Activated naive CD8-positive, alpha-beta T cell treated with anti-CD3 and anti-CD28 coated beads for 36 hours (primary cell): ENCODE results near the gene NEDD4. TPM values are rescaled to one million over a fixed set of nuclear protein-coding genes. Genes with fewer than 3 reads are reported as not detected.
A peak's percentile ranks its signal among the peaks of the same experiment; 100 is the strongest.
"Not testable (repeated sequence)": the region's sequence is repeated elsewhere in the genome, so short reads cannot be mapped to it uniquely, and the experiment has no call there.

ENCODE experiments used
- DNase-seq: peaks from one replicate; pipeline ENCODE4 v3.0.0; 2021
- H3K27ac Mint-ChIP-seq: one replicate; pipeline ENCODE4 v1.8.0; 2022; ENCODE audit warnings: mild to moderate bottlenecking, moderate library complexity, mixed read lengths
- H3K27me3 Mint-ChIP-seq: one replicate; pipeline ENCODE4 v1.8.0; 2022; ENCODE audit warnings: mild to moderate bottlenecking, mixed read lengths
- H3K36me3 Mint-ChIP-seq: one replicate; pipeline ENCODE4 v1.8.0; 2021; ENCODE audit warnings: mild to moderate bottlenecking, mixed read lengths
- H3K4me1 Mint-ChIP-seq: one replicate; pipeline ENCODE4 v1.8.0; 2021; ENCODE audit warnings: mixed read lengths
- H3K4me3 Mint-ChIP-seq: one replicate; pipeline ENCODE4 v1.8.0; 2022; ENCODE audit warnings: mild to moderate bottlenecking, moderate library complexity, mixed read lengths
- H3K9me3 Mint-ChIP-seq: one replicate; pipeline ENCODE4 v1.8.0; 2022; ENCODE audit warnings: mixed read lengths
- total RNA-seq, 2 experiments: library from RNA; stranded (reverse); gene quantifications; one replicate each; pipeline ENCODE4 v1.2.3, GENCODE V29; 2021

NEDD4 gene
- total RNA-seq: 10 to 100 TPM; 13.3 to 15.4 TPM

DNA sequence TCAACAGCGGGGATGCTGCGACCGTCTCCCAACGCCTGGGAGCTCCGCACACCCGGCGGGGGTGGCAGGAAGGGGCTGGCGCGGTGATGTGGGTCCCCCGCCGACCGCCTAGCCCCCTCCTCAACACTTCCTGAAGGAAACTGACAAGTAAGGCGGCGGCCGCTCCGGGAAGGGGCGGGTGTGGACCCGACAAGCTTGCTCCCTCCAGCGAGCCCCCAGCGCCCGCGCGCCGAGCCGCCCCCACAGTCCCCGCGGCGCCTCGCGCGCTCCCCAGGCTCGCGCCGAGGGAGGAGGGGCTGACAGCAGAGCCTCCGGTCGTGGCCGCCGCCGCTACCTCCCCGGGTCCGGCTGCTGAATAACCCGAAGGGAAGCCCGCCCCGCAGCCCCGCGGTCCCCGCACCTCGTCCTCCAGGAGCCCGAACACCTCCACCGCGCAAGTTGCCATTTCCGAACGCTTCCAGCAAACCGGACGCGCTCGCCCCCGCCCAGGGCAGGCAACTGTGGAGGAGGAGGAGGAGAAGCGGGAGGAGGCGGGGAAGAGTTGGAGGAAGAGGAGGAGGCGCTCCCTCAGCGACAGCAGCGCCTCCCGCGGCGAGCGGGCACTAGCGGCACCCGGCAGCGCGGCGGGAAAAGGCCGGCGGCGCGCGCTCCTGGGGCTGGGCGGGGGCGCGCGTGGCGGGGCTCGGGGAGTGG is at the start of gene NEDD4:
NEDD4 (minus strand) TSS at position 502 of the 693 bp plus-strand sequence; CDS start at position 445, 57 bp downstream.
- H3K27ac Mint-ChIP-seq: peak within 1 kb of the TSS; percentile 75
- DNase-seq: peak; percentile 82
- no peaks in the 10 kb centered on the region for H3K9me3 Mint-ChIP-seq
- H3K4me3 Mint-ChIP-seq: peak within 1 kb of the TSS; percentile 89
- H3K27me3 Mint-ChIP-seq: peaks cover 32% of the 10 kb centered on the region
- H3K36me3 Mint-ChIP-seq: peaks cover 3% of the 10 kb centered on the region
- peaks cover 26% of the 10 kb centered on the region for H3K4me1 Mint-ChIP-seq

DNA sequence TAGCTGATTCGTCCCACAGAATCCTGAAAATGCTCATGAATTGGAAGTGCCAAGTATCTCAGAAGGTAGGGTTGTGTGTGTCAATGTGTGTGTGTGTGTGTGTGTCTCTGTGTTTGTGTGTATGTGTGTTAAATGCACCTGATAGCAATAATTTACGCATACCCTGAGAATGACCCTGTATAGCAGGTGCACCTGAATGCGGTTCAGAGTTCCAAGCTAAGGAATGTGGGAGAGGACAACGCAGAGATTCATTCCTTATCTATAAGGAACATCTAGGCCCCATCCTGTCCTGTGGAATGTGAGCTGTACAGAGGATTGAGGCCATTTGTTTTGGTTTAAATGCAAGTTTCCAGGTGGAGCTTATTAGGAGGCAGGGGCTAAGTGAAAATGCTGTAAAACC is 49.1 kb upstream of the NEDD4 start:
- H3K4me1 Mint-ChIP-seq: peaks cover 41% of the 10 kb centered on the region
- peaks cover 34% of the 10 kb centered on the region for H3K36me3 Mint-ChIP-seq
- no peak overlapping the region for H3K4me3 Mint-ChIP-seq
- H3K9me3 Mint-ChIP-seq: peaks cover 33% of the 10 kb centered on the region
- H3K27me3 Mint-ChIP-seq: peaks cover 3% of the 10 kb centered on the region
- no peak for DNase-seq
- peak overlapping the region; percentile 95 for H3K27ac Mint-ChIP-seq

DNA sequence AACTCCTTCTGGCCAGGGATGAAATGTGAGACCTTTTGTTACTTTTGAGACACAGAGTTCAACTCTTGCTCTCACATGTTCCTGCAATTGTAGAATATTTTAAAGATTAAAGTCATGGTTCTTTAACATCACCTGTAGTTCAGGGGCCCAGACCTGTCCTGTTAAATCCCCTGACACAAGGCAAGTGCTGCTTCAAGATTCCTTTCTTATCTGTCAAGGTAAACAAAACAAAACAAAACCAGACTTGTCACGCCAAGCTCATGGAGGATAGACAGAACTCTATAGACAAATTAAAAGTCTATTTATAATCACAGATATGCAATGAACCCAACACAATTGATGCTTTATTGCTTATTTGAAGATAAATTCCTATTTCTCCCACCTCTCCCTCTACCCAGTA is 48.6 kb upstream of the NEDD4 start:
- peaks cover 41% of the 10 kb centered on the region for H3K4me1 Mint-ChIP-seq
- H3K4me3 Mint-ChIP-seq: no peak overlapping the region
- H3K9me3 Mint-ChIP-seq: peaks cover 32% of the 10 kb centered on the region
- H3K36me3 Mint-ChIP-seq: peaks cover 35% of the 10 kb centered on the region
- DNase-seq: no peak
- H3K27ac Mint-ChIP-seq: peak overlapping the region; percentile 95
- peaks cover 3% of the 10 kb centered on the region for H3K27me3 Mint-ChIP-seq

DNA sequence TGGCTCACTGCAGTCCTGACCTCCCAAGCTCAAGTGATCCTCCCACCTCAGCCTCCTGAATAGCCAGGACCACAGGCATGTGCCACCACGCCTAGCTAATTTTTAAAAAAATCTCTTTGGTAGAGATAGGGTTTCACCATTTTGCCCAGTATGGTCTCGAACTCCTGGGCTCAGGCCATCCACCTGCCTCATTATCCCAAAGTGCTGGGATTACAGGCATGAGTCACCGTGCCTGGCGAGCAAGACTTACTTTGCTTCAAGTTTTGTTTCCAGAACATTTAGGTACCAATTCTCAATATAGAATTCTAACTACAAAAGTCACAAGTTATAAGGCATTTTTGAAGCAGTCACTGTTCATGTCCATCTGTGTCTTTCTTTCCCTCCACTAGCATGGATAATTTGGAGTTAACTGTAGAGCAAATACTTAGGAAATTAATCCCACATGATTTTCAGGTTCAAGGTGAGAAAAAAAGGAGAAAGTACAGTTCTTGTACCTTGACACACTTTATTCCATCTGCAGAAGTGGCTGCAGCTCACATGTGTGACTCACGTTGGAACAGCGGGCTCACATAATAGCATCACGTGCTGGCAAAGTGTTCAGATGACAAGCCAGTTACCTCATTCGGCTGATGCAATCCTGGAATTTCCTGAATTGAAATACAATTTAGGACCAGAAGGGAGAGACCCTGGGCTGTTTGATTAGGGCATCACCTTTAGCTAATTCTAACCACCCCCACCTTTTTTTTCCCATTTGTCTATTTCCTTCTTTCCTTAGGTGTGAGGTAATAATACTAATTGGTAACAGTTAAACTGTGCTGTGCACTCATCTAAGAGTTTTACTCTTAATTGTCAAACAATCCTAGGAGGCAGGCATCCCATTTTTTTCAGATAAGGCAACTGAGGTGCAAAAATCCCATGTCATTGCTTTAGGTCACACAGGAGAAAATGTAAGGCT is 46.9 kb upstream of the NEDD4 start:
- Mint-ChIP-seq H3K27me3 (peaks cover 3% of the 10 kb centered on the region), H3K36me3 (peaks cover 38% of the 10 kb centered on the region), H3K9me3 (peaks cover 29% of the 10 kb centered on the region), H3K4me3 (no peak overlapping the region), H3K4me1 (peaks cover 45% of the 10 kb centered on the region), H3K27ac (peak overlapping the region; percentile 58)
- DNase-seq: no peak

DNA sequence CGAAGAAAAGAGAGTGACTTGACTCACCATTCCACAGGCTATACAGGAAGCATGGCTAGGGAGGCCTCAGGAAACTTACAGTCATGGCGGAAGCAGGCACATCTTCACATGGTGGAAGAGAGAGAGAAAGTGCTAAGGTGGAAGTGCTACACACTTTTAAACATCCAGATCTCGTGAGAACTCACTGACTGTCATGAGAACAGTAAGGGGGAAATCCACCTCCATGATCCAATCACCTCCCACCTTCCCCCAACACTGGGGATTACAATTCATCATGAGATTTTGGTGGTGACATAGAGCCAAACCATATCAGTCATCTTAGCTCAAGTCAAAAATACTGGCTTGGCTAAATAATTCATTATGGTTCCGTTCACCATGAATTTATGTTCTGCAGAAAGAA is 45.3 kb upstream of the NEDD4 start:
- DNase-seq: no peak
- peaks cover 22% of the 10 kb centered on the region for H3K9me3 Mint-ChIP-seq
- no peak overlapping the region for H3K4me3 Mint-ChIP-seq
- peaks cover 31% of the 10 kb centered on the region for H3K36me3 Mint-ChIP-seq
- H3K27ac Mint-ChIP-seq: peak overlapping the region; percentile 85
- H3K4me1 Mint-ChIP-seq: peaks cover 49% of the 10 kb centered on the region
- peaks cover 3% of the 10 kb centered on the region for H3K27me3 Mint-ChIP-seq

DNA sequence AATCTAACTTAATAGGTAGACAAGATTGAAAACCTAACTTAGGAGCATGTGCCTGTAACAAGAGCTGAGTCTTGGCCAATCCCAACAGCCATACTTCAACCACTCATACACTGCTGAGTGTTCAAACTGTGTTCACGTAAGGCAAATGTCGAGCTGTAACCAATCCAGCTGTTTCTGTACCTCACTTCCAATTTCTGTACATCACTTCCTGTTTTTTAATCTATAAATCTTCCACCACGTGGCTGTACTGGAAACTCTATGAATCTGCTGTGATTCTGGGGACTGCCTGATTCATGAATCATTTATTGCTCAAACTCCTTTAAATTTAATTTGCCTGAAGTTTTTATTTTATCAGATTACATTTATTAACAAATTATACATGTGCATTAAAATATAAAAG is 44.6 kb upstream of the NEDD4 start:
- Mint-ChIP-seq H3K27me3 (no peaks in the 10 kb centered on the region), H3K36me3 (peaks cover 30% of the 10 kb centered on the region), H3K4me1 (peaks cover 44% of the 10 kb centered on the region), H3K4me3 (no peak overlapping the region), H3K27ac (peak overlapping the region; percentile 78), H3K9me3 (peaks cover 18% of the 10 kb centered on the region)
- no peak for DNase-seq

DNA sequence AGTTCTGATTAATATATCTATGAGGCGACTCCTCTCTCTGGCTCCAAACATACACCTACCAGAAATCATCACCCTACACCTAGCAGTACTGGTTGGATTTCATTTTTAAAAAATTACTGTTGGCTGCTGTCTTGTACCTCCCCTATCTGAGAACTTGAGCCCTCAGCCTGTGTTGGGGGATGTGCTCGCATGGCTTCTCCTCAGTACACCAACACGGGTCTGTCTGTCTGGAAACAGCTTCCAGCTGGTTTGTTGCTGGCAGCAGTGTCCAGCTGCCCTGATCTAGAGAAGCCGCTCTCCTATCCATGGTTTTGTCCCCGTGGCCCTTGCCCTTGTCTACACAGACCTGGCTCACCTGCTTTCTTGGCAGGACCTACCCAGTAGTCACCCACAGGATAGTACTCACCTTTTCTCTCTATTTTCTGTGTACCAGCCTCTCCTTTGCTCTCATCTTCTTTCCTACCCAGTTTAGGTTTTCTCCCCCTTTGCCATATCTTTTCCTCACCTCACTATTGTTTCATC is 43.2 kb upstream of the NEDD4 start:
- Mint-ChIP-seq H3K36me3 (peaks cover 21% of the 10 kb centered on the region), H3K4me1 (peaks cover 33% of the 10 kb centered on the region), H3K27ac (no peak overlapping the region), H3K27me3 (no peaks in the 10 kb centered on the region), H3K9me3 (peaks cover 11% of the 10 kb centered on the region), H3K4me3 (no peak overlapping the region)
- no peak for DNase-seq

DNA sequence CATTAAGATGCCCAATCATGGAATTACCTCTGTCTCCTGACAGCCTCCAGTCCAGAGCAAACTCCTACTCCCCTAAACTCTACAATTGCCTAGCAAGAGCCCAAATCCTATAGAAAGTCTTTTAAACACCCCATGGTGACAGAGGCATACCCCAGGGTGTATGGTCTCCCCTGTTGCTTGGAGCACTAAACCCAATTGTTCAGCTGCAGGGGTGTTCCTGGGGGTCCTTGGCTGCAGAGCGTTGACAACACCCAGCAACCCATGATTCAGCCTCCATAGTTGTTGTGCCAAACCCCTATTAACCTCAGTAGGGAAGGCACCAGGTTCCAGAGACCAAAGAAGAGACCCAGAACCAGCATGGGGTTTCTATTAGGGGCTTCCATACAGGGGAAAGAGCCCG is 41.8 kb upstream of the NEDD4 start:
- Mint-ChIP-seq H3K27me3 (no peaks in the 10 kb centered on the region), H3K9me3 (peaks cover 11% of the 10 kb centered on the region), H3K4me3 (no peak overlapping the region), H3K36me3 (peaks cover 21% of the 10 kb centered on the region), H3K4me1 (peaks cover 25% of the 10 kb centered on the region), H3K27ac (no peak overlapping the region)
- no peak for DNase-seq

DNA sequence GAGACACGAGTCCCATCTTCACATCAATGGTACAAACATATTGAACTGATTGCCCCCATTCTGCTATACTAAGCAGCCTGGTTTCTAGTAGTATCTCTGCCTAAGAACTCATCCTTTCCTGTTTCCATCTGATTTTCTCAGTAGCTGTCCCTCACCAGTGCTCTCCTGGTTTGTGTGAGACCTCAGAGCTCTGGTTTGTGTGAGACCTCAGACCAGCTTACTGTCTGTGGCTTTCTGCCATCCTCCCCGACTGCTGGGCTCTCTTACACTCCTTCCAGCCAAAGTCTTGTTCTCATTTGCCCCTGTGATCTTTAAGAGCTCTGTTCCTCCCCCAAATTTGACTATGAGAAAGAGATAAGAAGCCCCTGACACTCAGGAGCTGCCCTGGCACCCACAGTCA is 41.1 kb upstream of the NEDD4 start:
- Mint-ChIP-seq H3K36me3 (peaks cover 20% of the 10 kb centered on the region), H3K9me3 (peaks cover 11% of the 10 kb centered on the region), H3K27me3 (no peaks in the 10 kb centered on the region), H3K4me1 (peaks cover 25% of the 10 kb centered on the region), H3K4me3 (no peak overlapping the region), H3K27ac (no peak overlapping the region)
- DNase-seq: no peak

DNA sequence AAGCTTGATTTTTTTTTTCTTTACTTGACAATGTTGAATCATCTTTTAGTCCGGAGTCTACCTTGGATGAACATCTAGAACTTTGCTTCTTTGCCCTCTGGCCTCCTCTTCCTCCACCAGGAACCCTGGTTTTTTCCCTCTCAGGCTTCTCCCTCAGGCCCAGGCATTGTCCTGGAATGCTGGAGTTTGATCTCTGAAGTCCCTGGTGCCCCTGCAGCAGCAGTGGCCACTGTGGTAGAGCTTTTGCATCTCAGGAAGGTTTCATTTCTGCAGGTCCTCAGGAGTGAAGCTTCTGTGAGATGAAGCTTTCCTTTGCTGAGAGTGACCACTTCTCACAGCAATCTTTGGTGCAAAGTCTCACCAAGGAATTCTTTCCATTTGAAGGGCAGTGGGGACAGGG is 39.0 kb upstream of the NEDD4 start:
- Mint-ChIP-seq H3K9me3 (peaks cover 3% of the 10 kb centered on the region), H3K27ac (no peak overlapping the region), H3K4me1 (peaks cover 12% of the 10 kb centered on the region), H3K4me3 (no peak overlapping the region), H3K36me3 (peaks cover 7% of the 10 kb centered on the region), H3K27me3 (no peaks in the 10 kb centered on the region)
- no peak for DNase-seq

DNA sequence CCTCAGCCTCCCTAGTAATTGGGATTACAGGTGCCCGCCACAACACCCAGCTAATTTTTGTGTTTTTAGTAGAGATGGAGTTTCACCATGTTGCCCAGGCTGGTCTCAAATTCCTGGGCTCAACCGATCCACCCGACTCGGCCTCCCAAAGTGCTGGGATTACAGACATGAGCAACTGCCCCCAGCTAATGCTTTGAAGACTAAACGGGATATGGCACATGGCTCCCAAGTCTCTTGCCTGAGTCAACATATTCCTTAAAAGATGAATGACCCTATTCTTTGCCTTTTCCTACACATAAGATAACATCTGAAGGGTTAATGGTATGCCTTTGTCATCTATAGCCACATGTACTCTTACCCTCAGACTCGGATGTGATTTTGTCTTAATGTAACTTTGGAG is 38.4 kb upstream of the NEDD4 start:
- no peak overlapping the region for H3K4me3 Mint-ChIP-seq
- no peak for DNase-seq
- H3K4me1 Mint-ChIP-seq: peaks cover 12% of the 10 kb centered on the region
- peaks cover 5% of the 10 kb centered on the region for H3K36me3 Mint-ChIP-seq
- no peaks in the 10 kb centered on the region for H3K27me3 Mint-ChIP-seq
- no peak overlapping the region for H3K27ac Mint-ChIP-seq
- H3K9me3 Mint-ChIP-seq: peaks cover 2% of the 10 kb centered on the region

DNA sequence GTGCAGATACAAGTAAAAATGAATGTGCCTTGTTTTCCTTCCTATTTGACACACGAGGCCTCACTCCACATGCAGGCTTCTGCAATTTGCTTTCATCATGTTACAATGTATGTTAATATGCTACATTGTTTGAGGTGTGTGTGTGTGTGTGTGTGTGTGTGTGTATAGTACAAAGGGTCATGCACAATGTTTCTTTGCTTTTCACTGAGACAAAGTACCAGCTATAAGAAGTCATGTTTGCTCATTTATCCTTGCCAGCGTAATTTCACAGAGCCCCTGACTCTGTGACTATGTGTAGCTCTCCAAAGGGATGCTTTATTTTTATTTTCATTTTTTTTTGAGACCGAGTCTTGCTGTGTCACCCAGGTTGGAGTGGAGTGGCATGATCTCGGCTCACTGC is 38.0 kb upstream of the NEDD4 start:
- H3K27me3 Mint-ChIP-seq: no peaks in the 10 kb centered on the region
- no peak overlapping the region for H3K4me3 Mint-ChIP-seq
- DNase-seq: no peak
- no peak overlapping the region for H3K27ac Mint-ChIP-seq
- H3K36me3 Mint-ChIP-seq: peaks cover 2% of the 10 kb centered on the region
- H3K4me1 Mint-ChIP-seq: peaks cover 12% of the 10 kb centered on the region
- H3K9me3 Mint-ChIP-seq: no peaks in the 10 kb centered on the region

DNA sequence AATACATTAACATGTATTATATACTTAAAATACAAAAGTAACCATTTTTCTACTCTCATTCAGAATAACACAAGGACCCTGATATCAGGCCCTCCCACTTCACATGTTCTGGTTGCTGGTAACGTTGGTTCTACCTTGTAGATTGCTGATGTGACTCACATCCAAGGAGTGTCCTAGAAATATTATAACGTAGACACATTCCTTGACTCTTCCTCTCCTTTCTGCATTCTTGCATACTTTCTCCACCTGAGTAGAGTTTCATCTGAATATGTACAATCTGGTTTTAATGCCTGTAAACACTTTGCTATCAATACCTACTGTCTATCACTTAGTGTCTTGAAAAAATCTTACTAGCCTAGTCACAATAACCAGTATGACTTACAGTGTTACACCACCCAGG is 35.0 kb upstream of the NEDD4 start:
- no peaks in the 10 kb centered on the region for H3K36me3 Mint-ChIP-seq
- H3K9me3 Mint-ChIP-seq: peaks cover 2% of the 10 kb centered on the region
- H3K4me3 Mint-ChIP-seq: no peak overlapping the region
- DNase-seq: no peak
- H3K27ac Mint-ChIP-seq: no peak overlapping the region
- H3K27me3 Mint-ChIP-seq: no peaks in the 10 kb centered on the region
- H3K4me1 Mint-ChIP-seq: no peaks in the 10 kb centered on the region

DNA sequence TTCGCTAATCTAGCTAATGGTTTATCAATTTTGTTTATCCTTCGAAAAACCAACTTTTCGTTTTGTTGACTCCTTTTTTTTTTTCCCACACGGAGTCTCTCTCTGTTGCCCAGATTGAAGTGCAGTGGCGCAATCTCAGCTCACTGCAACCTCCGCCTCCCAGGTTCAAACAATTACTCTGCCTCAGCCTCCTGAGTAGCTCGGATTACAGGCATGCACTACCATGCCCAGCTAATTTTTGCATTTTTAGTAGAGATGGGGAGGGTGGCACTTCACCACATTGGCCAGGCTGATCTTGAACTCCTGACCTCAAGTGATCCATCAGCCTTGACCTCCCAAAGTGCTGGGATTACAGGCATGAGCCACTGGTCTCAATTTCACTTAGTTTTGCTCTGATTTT is 29.7 kb upstream of the NEDD4 start:
- DNase-seq, H3K4me1 Mint-ChIP-seq, H3K27ac Mint-ChIP-seq, H3K9me3 Mint-ChIP-seq, H3K4me3 Mint-ChIP-seq, H3K36me3 Mint-ChIP-seq, H3K27me3 Mint-ChIP-seq: not testable (repeated sequence)

DNA sequence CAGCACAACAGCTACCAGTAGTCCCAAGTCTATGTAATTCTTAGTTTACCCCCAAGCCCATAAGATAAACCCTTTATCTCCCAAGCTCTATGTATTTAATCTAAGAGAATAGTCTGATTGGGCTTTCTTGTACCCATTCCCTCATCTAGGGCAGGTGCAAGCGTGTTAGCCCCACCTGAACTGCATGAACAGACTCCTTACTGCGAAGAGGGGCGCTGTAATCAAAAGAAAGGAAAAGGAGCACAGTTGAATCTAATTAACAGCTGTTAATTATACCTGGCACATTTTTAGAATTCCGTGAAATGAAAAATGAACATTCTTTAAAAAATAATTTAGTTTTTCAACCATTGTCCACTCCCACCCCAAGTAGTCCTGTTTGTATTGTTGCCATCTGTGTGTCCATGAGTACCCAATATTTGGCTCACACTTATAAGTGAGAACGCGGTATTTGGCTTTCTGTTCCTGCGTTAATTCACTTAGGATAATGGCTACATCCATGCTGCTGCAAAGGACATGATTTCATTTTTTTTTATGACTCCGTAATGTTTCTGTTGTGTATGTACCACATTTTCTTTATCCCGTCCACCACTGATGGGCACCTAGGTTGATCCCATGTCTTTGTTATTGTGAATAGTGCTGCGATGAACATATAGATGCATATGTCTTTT is 26.5 kb upstream of the NEDD4 start:
- H3K9me3 Mint-ChIP-seq: peaks cover 5% of the 10 kb centered on the region
- no peak for DNase-seq
- no peak overlapping the region for H3K4me3 Mint-ChIP-seq
- no peak overlapping the region for H3K27ac Mint-ChIP-seq
- H3K36me3 Mint-ChIP-seq: peaks cover 5% of the 10 kb centered on the region
- peaks cover 8% of the 10 kb centered on the region for H3K4me1 Mint-ChIP-seq
- peaks cover 5% of the 10 kb centered on the region for H3K27me3 Mint-ChIP-seq
